H1 (cell line): Measurements from ENCODE around the gene MYLK3.

Experiments
- BACH1 ChIP-seq: IDR thresholded peaks from 2 replicates; pipeline ENCODE4 v1.6.1; 2012; ENCODE audit warnings: low read length, improper control_type of control experiment
- GABPA ChIP-seq: IDR thresholded peaks from 2 replicates; pipeline ENCODE4 v1.6.1; 2011; ENCODE audit warnings: mild to moderate bottlenecking, low read length, moderate library complexity, borderline replicate concordance; ENCODE audit not compliant: insufficient read depth
- POLR2A ChIP-seq, 2 experiments: IDR thresholded peaks; 1 replicate in 1 of 2; 2 replicates in 1 of 2; pipeline ENCODE4 v1.6.1; 2011; ENCODE audit warnings: low read depth in 2 of 2, low read length in 2 of 2, mild to moderate bottlenecking in 2 of 2; ENCODE audit errors: control extremely low read depth in 1 of 2
- SIN3A ChIP-seq, 2 experiments: IDR thresholded peaks in 1 of 2; conservative IDR thresholded peaks in 1 of 2; 2 replicates each; pipeline ENCODE4 v1.6.1; 2011 to 2012; ENCODE audit warnings: low read length in 2 of 2, improper control_type of control experiment in 1 of 2, low read depth in 1 of 2, mild to moderate bottlenecking in 1 of 2

DNA sequence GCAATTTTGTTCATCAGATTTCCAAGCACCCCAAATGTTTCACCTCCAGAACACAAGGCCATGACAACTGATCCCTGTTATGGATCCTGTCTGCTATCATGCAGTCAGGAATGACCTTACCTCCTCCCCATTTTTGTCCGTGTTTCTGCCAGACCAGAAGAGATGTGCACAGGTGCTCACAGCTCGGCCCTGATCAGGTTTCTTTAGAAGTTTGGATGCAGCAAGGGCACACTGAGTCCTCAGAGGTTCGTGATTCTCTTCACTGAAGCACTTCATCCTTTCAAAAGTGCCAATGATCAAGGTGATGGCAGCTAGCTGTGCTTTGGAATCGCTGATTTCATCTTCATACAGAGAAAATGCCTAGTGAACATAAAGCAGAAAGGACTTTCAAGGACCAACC lies 86.0 kb downstream of the MYLK3 start:
- TF ChIP-seq SIN3A (conservative IDR thresholded peaks at IDR 0.05 in 1 of 2, IDR thresholded peaks at IDR 0.05 in 1 of 2; ENCODE audit: low read depth in 1 of 2, low read length in 2 of 2) (no peak), POLR2A (IDR thresholded peaks at IDR 0.05; ENCODE audit: control extremely low read depth in 1 of 2, low read depth in 2 of 2, low read length in 2 of 2) (no peak), BACH1 (no peak), GABPA (no peak)
